WTC11 (cell line): Measurements from ENCODE around the gene IQCE. TPM values are rescaled to one million over a fixed set of nuclear protein-coding genes. Genes with fewer than 3 reads are reported as not detected.

Source experiments
- ATAC-seq: fragments of 200-7000 bp; cut with Tn5 transposase; 2 replicates; pipeline ENCODE4 v1.10.0; 2021; ENCODE audit warnings: mild to moderate bottlenecking, moderate library complexity
- CTCF ChIA-PET: fragments of 300-600 bp; sonication (Branson Sonifier 250); formaldehyde crosslinking; loops from one replicate; lab custom pipeline; 2021; ENCODE audit warnings: antibody characterized with exemption; lab: Charles Lee
- POLR2A ChIA-PET: fragments of 350-600 bp; sonication (Branson Sonifier 250); formaldehyde crosslinking; loops from one replicate; lab custom pipeline; 2021; ENCODE audit warnings: antibody characterized with exemption; lab: Charles Lee
- DNase-seq: peaks from one replicate; pipeline ENCODE4 v3.0.0; 2021; ENCODE audit warnings: low spot score
- H3K27ac Mint-ChIP-seq: 2 replicates; pipeline ENCODE4 v1.8.0; 2021; ENCODE audit warnings: mixed read lengths
- H3K27me3 Mint-ChIP-seq: 2 replicates; pipeline ENCODE4 v1.8.0; 2021; ENCODE audit warnings: low read depth, mild to moderate bottlenecking, moderate library complexity, mixed read lengths
- H3K36me3 Mint-ChIP-seq: 2 replicates; pipeline ENCODE4 v1.8.0; 2021; ENCODE audit warnings: mixed read lengths
- H3K4me1 Mint-ChIP-seq: 2 replicates; pipeline ENCODE4 v1.8.0; 2022; ENCODE audit warnings: mixed read lengths
- H3K4me3 Mint-ChIP-seq: 2 replicates; pipeline ENCODE4 v1.8.0; 2021; ENCODE audit warnings: mild to moderate bottlenecking, moderate library complexity, mixed read lengths
- H3K9me3 Mint-ChIP-seq: 2 replicates; pipeline ENCODE4 v1.8.0; 2021; ENCODE audit warnings: mixed read lengths
- AR ChIP-seq: fragments of 250-450 bp; sonication (Bioruptor Pico); IDR thresholded peaks from 2 replicates; pipeline ENCODE4 v1.9.0; 2021; ENCODE audit warnings: mild to moderate bottlenecking
- ARID4B ChIP-seq: sonication (generic); formaldehyde crosslinking; IDR thresholded peaks from 2 replicates; pipeline ENCODE4 v1.8.0; 2023; ENCODE audit warnings: missing genetic modification reagents, mild to moderate bottlenecking, borderline replicate concordance
- CDX4 ChIP-seq: fragments of 250-450 bp; sonication (Bioruptor Pico); IDR thresholded peaks from 2 replicates; pipeline ENCODE4 v1.9.0; 2021; ENCODE audit warnings: moderate library complexity, mild to moderate bottlenecking, inconsistent platforms, borderline replicate concordance
- CREM ChIP-seq: sonication (generic); formaldehyde crosslinking; IDR thresholded peaks from 2 replicates; pipeline ENCODE4 v1.8.1; 2022; ENCODE audit warnings: mild to moderate bottlenecking, missing genetic modification reagents, moderate library complexity
- ESRRA ChIP-seq: sonication (generic); formaldehyde crosslinking; IDR thresholded peaks from 2 replicates; pipeline ENCODE4 v1.8.1; 2022; ENCODE audit warnings: mild to moderate bottlenecking, missing genetic modification reagents, borderline replicate concordance
- JAZF1 ChIP-seq: fragments of 250-450 bp; sonication (Bioruptor Pico); IDR thresholded peaks from 2 replicates; pipeline ENCODE4 v1.9.0; 2021; ENCODE audit warnings: moderate library complexity, mild to moderate bottlenecking, inconsistent platforms
- NFYB ChIP-seq: sonication (generic); formaldehyde crosslinking; conservative IDR thresholded peaks from 2 replicates; pipeline ENCODE4 v1.8.0; 2022; ENCODE audit warnings: low read depth, missing genetic modification reagents
- NR3C1 ChIP-seq: sonication (generic); formaldehyde crosslinking; conservative IDR thresholded peaks from 2 replicates; pipeline ENCODE4 v1.8.1; 2023; ENCODE audit warnings: low read depth, mild to moderate bottlenecking, missing genetic modification reagents
- OVOL2 ChIP-seq: fragments of 250-450 bp; sonication (Bioruptor Pico); IDR thresholded peaks from 2 replicates; pipeline ENCODE4 v1.9.0; 2021; ENCODE audit warnings: mild to moderate bottlenecking, borderline replicate concordance
- PREB ChIP-seq: sonication (generic); formaldehyde crosslinking; IDR thresholded peaks from 2 replicates; pipeline ENCODE4 v1.8.1; 2022; ENCODE audit warnings: mild to moderate bottlenecking, missing genetic modification reagents, moderate library complexity, borderline replicate concordance
- SMAD3 ChIP-seq: sonication (generic); formaldehyde crosslinking; IDR thresholded peaks from 2 replicates; pipeline ENCODE4 v1.8.0; 2022; ENCODE audit warnings: missing genetic modification reagents, mild to moderate bottlenecking, borderline replicate concordance
- SMAD4 ChIP-seq: sonication (generic); formaldehyde crosslinking; IDR thresholded peaks from 2 replicates; pipeline ENCODE4 v1.8.0; 2022; ENCODE audit warnings: mild to moderate bottlenecking, missing genetic modification reagents
- TEAD1 ChIP-seq: sonication (generic); formaldehyde crosslinking; IDR thresholded peaks from 2 replicates; pipeline ENCODE4 v1.8.0; 2022; ENCODE audit warnings: mild to moderate bottlenecking, missing genetic modification reagents
- ZBTB21 ChIP-seq: sonication (generic); formaldehyde crosslinking; IDR thresholded peaks from 2 replicates; pipeline ENCODE4 v1.8.1; 2023; ENCODE audit warnings: mild to moderate bottlenecking, missing genetic modification reagents, borderline replicate concordance
- ZMAT4 ChIP-seq: fragments of 250-450 bp; sonication (Bioruptor Pico); IDR thresholded peaks from 2 replicates; pipeline ENCODE4 v1.9.0; 2021; ENCODE audit warnings: mild to moderate bottlenecking
- ZNF219 ChIP-seq: sonication (generic); formaldehyde crosslinking; IDR thresholded peaks from 2 replicates; pipeline ENCODE4 v1.8.0; 2023; ENCODE audit warnings: missing genetic modification reagents, mild to moderate bottlenecking, borderline replicate concordance
- ZNF232 ChIP-seq: sonication (generic); formaldehyde crosslinking; IDR thresholded peaks from 2 replicates; pipeline ENCODE4 v1.8.0; 2022; ENCODE audit warnings: mild to moderate bottlenecking, missing genetic modification reagents
- ZNF423 ChIP-seq: fragments of 250-450 bp; sonication (Bioruptor Pico); IDR thresholded peaks from 2 replicates; pipeline ENCODE4 v2.1.2; 2022; ENCODE audit warnings: mild to moderate bottlenecking, moderate library complexity
- ZNF532 ChIP-seq: fragments of 250-450 bp; sonication (Bioruptor Pico); IDR thresholded peaks from 2 replicates; pipeline ENCODE4 v1.9.0; 2021; ENCODE audit warnings: mild to moderate bottlenecking, borderline replicate concordance
- total RNA-seq: library from RNA; stranded (reverse); gene quantifications from 3 replicates; pipeline ENCODE4 v1.2.3, GENCODE V29; 2021

Gene IQCE
- total RNA-seq, 1 experiment from 2014 or later = 4.4 TPM

GRCh38 chr7:2640846-2641316 is 82.1 kb downstream of the IQCE start (continued):
- no peak for TF ChIP-seq AR (CRISPR knock-in tag)
- TF ChIP-seq ARID4B (CRISPR knock-in tag) = no peak

- Mint-ChIP-seq H3K27ac (peak overlapping the region; percentile 92), H3K4me1 (peaks cover 35% of the 10 kb centered on the region), H3K4me3 (0 out of 2 replicates have a peak overlapping the region, but pooled peaks have one; percentile 20), H3K9me3 (no peaks in the 10 kb centered on the region), H3K27me3 (no peaks in the 10 kb centered on the region), H3K36me3 (no peaks in the 10 kb centered on the region)
- CTCF ChIA-PET = interaction anchor here (0.7 to 4.9 kb wide), 11 partner anchors 10 to 74 kb away, joined by 3 to 32 read pairs (median 5); no protein-coding TSS in a partner anchor
- ATAC-seq = peak; percentile 60
- peak; percentile 88 for DNase-seq
- POLR2A ChIA-PET = interaction anchor here (0.8 to 2.1 kb wide), 2 partner anchors 10 to 24 kb away, joined by 3 to 16 read pairs; partner anchors contain the start of gene TTYH3
- TF ChIP-seq SMAD3 (CRISPR knock-in tag) (no peak), ESRRA (no peak), NFYB (CRISPR knock-in tag) (no peak; the same call in 1 of the 2 replicates), ZBTB21 (0 out of 2 replicates have a peak, but pooled peaks have one; percentile 30), ZNF219 (CRISPR knock-in tag) (no peak), CREM (CRISPR knock-in tag) (no peak), TEAD1 (CRISPR knock-in tag) (peak; percentile 71; the same call in 1 of the 2 replicates), ZNF532 (CRISPR knock-in tag) (no peak), NR3C1 (CRISPR knock-in tag) (no peak), OVOL2 (no peak), SMAD4 (CRISPR knock-in tag) (0 out of 2 replicates have a peak, but pooled peaks have one; percentile 11), ZNF423 (CRISPR knock-in tag) (peak; percentile 68; the same call in 1 of the 2 replicates), ZNF232 (CRISPR knock-in tag) (no peak), ZMAT4 (no peak), CDX4 (no peak), JAZF1 (CRISPR knock-in tag) (no peak), PREB (CRISPR knock-in tag) (no peak)
Observed at GRCh38 chr7:2641406-2642393, 82.9 kb downstream of the IQCE start.
